CD4-positive, alpha-beta T cell treated with Interleukin-4 for 1 hour (primary cell): ENCODE results near the gene KRT33B.
"Not testable (repeated sequence)": the region's sequence is repeated elsewhere in the genome, so short reads cannot be mapped to it uniquely, and the experiment has no call there.

Experiments
- DNase-seq, 2 donors: peaks; one replicate each; pipeline ENCODE4 v3.0.0-alpha.2; 2020 to 2022

The KRT33B gene

GRCh38 chr17:41369713-41370112 is at the start of gene KRT33B:
TSS of gene KRT33B (minus strand) at chr17:41369813. CDS start at chr17:41369750, 63 bp downstream.
- no peak for DNase-seq

GRCh38 chr17:41418116-41418860 is 48.7 kb upstream of the KRT33B start:
- DNase-seq = no peak

GRCh38 chr17:41417576-41418015 is 48.0 kb upstream of the KRT33B start:
- DNase-seq = no peak

- DNase-seq = no peak
Observed at GRCh38 chr17:41417127-41417526, 47.5 kb upstream of the KRT33B start.

GRCh38 chr17:41416479-41416878 is 46.9 kb upstream of the KRT33B start:
- DNase-seq = no peak

GRCh38 chr17:41415833-41416335 is 46.3 kb upstream of the KRT33B start:
- DNase-seq = no peak

GRCh38 chr17:41415411-41415810 is 45.8 kb upstream of the KRT33B start:
- no peak for DNase-seq

GRCh38 chr17:41413982-41414381 is 44.4 kb upstream of the KRT33B start:
- no peak for DNase-seq

- DNase-seq = no peak
Observed at GRCh38 chr17:41413353-41413957, 43.8 kb upstream of the KRT33B start.

- DNase-seq = no peak
Observed at GRCh38 chr17:41411072-41411840, 41.6 kb upstream of the KRT33B start.

- DNase-seq = no peak
Observed at GRCh38 chr17:41407226-41407625, 37.6 kb upstream of the KRT33B start.

GRCh38 chr17:41406205-41406604 is 36.6 kb upstream of the KRT33B start:
- DNase-seq = no peak

GRCh38 chr17:41404024-41404671 is 34.5 kb upstream of the KRT33B start:
- DNase-seq = peak in 1 of 2 donors; percentile 35

- DNase-seq = peak in 1 of 2 donors; percentile 0
Observed at GRCh38 chr17:41403404-41404023, 33.9 kb upstream of the KRT33B start.

GRCh38 chr17:41402161-41402560 is 32.5 kb upstream of the KRT33B start:
- DNase-seq = no peak

- DNase-seq = no peak
Observed at GRCh38 chr17:41396996-41397660, 27.5 kb upstream of the KRT33B start, which contains the start of gene KRT31. TSS of gene KRT31 (minus strand) at chr17:41397608. CDS start at chr17:41397539, 69 bp downstream.

GRCh38 chr17:41396340-41396739 is 26.7 kb upstream of the KRT33B start:
- no peak for DNase-seq

GRCh38 chr17:41395611-41396010 is 26.0 kb upstream of the KRT33B start:
- no peak for DNase-seq

- not testable (repeated sequence) for DNase-seq
Observed at GRCh38 chr17:41395044-41395443, 25.4 kb upstream of the KRT33B start.

GRCh38 chr17:41394254-41394996 is 24.8 kb upstream of the KRT33B start:
- no peak for DNase-seq

- DNase-seq = no peak
Observed at GRCh38 chr17:41393826-41394225, 24.2 kb upstream of the KRT33B start.
